Cardiac muscle cell (in vitro differentiated cells and primary cell): Measurements from ENCODE around the gene ANXA2R. TPM values are rescaled to one million over a fixed set of nuclear protein-coding genes. Genes with fewer than 3 reads are reported as not detected.
A peak's percentile ranks its signal among the peaks of the same experiment; 100 is the strongest.

ENCODE experiments used
- DNase-seq, 2 donors: peaks; one replicate each; pipeline versions ENCODE4 v3.0.0 to v3.0.0-alpha.2; 2010 to 2017; ENCODE audit warnings: low read depth in 1 of 2, low spot score in 1 of 2
- H3K27ac ChIP-seq: fragments of 200-600 bp; sonication (generic); 2 replicates; pipeline ENCODE4 v1.5.1; 2016
- H3K27me3 ChIP-seq: fragments of 200-600 bp; sonication (generic); 2 replicates; pipeline ENCODE4 v1.6.0; 2016; ENCODE audit warnings: control low read depth
- H3K36me3 ChIP-seq: fragments of 200-600 bp; sonication (generic); 2 replicates; pipeline ENCODE4 v1.5.1; 2016; ENCODE audit warnings: control low read depth
- H3K4me1 ChIP-seq: fragments of 200-600 bp; sonication (generic); 2 replicates; pipeline ENCODE4 v1.8.1; 2017; ENCODE audit warnings: low read depth, mild to moderate bottlenecking, mixed run types
- H3K4me3 ChIP-seq: fragments of 200-600 bp; sonication (generic); 2 replicates; pipeline ENCODE4 v1.5.1; 2016; ENCODE audit warnings: mild to moderate bottlenecking
- H3K9me3 ChIP-seq: fragments of 200-600 bp; sonication (generic); 2 replicates; pipeline ENCODE4 v1.5.1; 2017; ENCODE audit warnings: low read depth, mild to moderate bottlenecking, control low read depth
- CTCF ChIP-seq: IDR thresholded peaks from 2 replicates; pipeline ENCODE4 v1.5.1; 2012; ENCODE audit warnings: low read depth, mild to moderate bottlenecking, low read length
- polyA plus RNA-seq: library from polyadenylated mRNA; unstranded; fragments of >200 nt; fragmentation: Nextera tagmentation; extraction: Ambion mirVana; gene quantifications from 2 replicates; pipeline ENCODE4 v1.2.1, GENCODE V29; 2016
- total RNA-seq: library from RNA; depleted of rRNA; stranded (reverse); fragments of >200 nt; gene quantifications from 2 replicates; pipeline ENCODE4 v1.2.3, GENCODE V29; 2016

The ANXA2R gene
- total and polyA plus RNA-seq, 2 experiments from 2014 or later, result 0.43 to 0.63 TPM

- TF ChIP-seq CTCF, result no peak
- peak; percentile 52 to 94 for DNase-seq
- no peaks in the 10 kb centered on the region for H3K4me1 ChIP-seq
- no peak overlapping the region for H3K27ac ChIP-seq
- H3K4me3 ChIP-seq, result peak overlapping the region; percentile 33
- H3K27me3 ChIP-seq, result peaks cover 76% of the 10 kb centered on the region
- no peaks in the 10 kb centered on the region for H3K36me3 ChIP-seq
- H3K9me3 ChIP-seq, result no peaks in the 10 kb centered on the region
Observed at GRCh38 chr5:42992088-42992879, 47.8 kb downstream of the ANXA2R start.

DNA sequence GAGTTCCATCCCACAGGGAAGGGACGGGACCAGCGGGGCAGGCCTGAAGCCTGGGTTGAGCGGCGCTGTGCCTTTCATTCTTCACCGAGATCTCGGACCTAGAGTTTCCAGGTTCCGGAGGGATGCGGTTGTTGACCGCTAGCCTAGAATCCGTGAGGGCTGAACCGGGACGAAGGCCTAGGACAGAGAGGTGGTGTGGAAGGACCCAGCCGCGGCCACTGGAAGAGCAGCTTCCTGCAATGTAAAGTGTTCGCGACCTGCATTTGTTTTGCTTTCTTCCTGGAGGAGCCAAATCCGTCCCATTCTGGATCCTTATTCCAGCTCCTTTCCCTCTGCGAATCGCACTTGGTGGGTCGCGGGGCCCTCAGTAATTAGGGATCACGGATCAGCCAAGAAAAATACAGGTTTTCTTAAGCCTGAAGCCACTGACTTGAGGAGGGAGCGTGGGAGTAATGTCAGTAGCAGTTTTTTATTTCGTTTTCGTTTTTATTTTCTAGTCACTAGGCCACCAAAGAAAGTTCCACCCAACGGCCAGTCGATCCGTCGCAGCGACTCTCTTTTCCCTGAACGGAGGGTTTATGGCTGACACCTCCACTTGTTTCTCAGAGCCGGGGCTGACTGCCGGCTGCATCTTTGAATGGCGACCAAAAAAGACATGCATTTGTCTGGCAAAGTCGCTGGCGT lies 48.6 kb downstream of the ANXA2R start:
- Histone ChIP-seq H3K36me3 (no peaks in the 10 kb centered on the region), H3K9me3 (no peaks in the 10 kb centered on the region), H3K4me3 (peak overlapping the region; percentile 33), H3K4me1 (no peaks in the 10 kb centered on the region), H3K27ac (no peak overlapping the region), H3K27me3 (peaks cover 69% of the 10 kb centered on the region)
- DNase-seq, result peak in 1 of 2 donors; percentile 26
- TF ChIP-seq CTCF, result no peak

- no peaks in the 10 kb centered on the region for H3K4me1 ChIP-seq
- H3K36me3 ChIP-seq, result no peaks in the 10 kb centered on the region
- no peak overlapping the region for H3K4me3 ChIP-seq
- peaks cover 62% of the 10 kb centered on the region for H3K27me3 ChIP-seq
- no peaks in the 10 kb centered on the region for H3K9me3 ChIP-seq
- no peak overlapping the region for H3K27ac ChIP-seq
- no peak for TF ChIP-seq CTCF
- DNase-seq, result no peak
Observed at GRCh38 chr5:42990892-42991291, 49.2 kb downstream of the ANXA2R start.

Other genes starting within 250 kb of the ANXA2R start
- gene SELENOP, start 228.4 kb downstream of the ANXA2R start, total RNA-seq, result 72.7 and 83.0 TPM in 2 replicates
- 71.0 and 105 TPM in 2 replicates for gene SELENOP, start 228.4 kb downstream of the ANXA2R start, polyA plus RNA-seq
- 23.7 and 42.2 TPM in 2 replicates for gene ZNF131, start 80.6 kb upstream of the ANXA2R start, total RNA-seq
- gene ZNF131, start 80.6 kb upstream of the ANXA2R start, polyA plus RNA-seq, result 32.2 and 38.5 TPM in 2 replicates
- gene NIM1K, start 151.9 kb upstream of the ANXA2R start, total RNA-seq, result 0.74 and 0.98 TPM in 2 replicates
- gene NIM1K, start 151.9 kb upstream of the ANXA2R start, polyA plus RNA-seq, result 0.27 and 1.9 TPM in 2 replicates